H1 (cell line): ENCODE results near the gene CDK10. TPM values are rescaled to one million over a fixed set of nuclear protein-coding genes. Genes with fewer than 3 reads are reported as not detected.

Experiments used
- CTCF ChIA-PET: fragments of 300-600 bp; sonication (Branson Sonifier 250); formaldehyde crosslinking; loops from one replicate; lab custom pipeline; 2021; ENCODE audit not compliant: partially characterized antibody; lab: Charles Lee
- POLR2A ChIA-PET: fragments of 300-600 bp; sonication (Branson Sonifier 250); formaldehyde crosslinking; loops from one replicate; lab custom pipeline; 2021; ENCODE audit warnings: inconsistent platforms; ENCODE audit not compliant: partially characterized antibody; lab: Charles Lee
- DNase-seq, 2 experiments: peaks; one replicate each; pipeline versions ENCODE4 v3.0.0 to v3.0.0-alpha.2; 2010 to 2022; ENCODE audit warnings: low spot score in 2 of 2, low read depth in 1 of 2, mixed read lengths in 1 of 2
- FAIRE-seq: peaks from 2 replicates; lab custom pipeline; 2011; peaks lifted over from hg19 to GRCh38; lab: Jason Lieb, UNC
- H2AFZ ChIP-seq: 2 replicates; pipeline ENCODE4 v1.8.1; 2012; ENCODE audit warnings: low read length, inconsistent platforms
- H2AK5ac ChIP-seq: 2 replicates; pipeline ENCODE4 v1.6.1; 2013; ENCODE audit warnings: low read depth, low read length
- H2BK120ac ChIP-seq: replicated peaks from 2 replicates; pipeline ENCODE3; 2013; ENCODE audit warnings: low read depth, low read length, inconsistent platforms
- H2BK12ac ChIP-seq: 2 replicates; pipeline ENCODE4 v1.6.1; 2013; ENCODE audit warnings: low read depth, low read length
- H2BK15ac ChIP-seq: 2 replicates; pipeline ENCODE4 v1.6.1; 2013; ENCODE audit warnings: low read length
- H2BK20ac ChIP-seq: 2 replicates; pipeline ENCODE4 v1.6.1; 2013; ENCODE audit warnings: low read length
- H2BK5ac ChIP-seq: 2 replicates; pipeline ENCODE4 v1.6.1; 2013; ENCODE audit warnings: low read depth, low read length
- H3K14ac ChIP-seq: 2 replicates; pipeline ENCODE4 v1.6.1; 2013; ENCODE audit warnings: inconsistent platforms; ENCODE audit not compliant: insufficient read length
- H3K18ac ChIP-seq: 2 replicates; pipeline ENCODE4 v1.6.1; 2013; ENCODE audit warnings: low read length; ENCODE audit errors: extremely low read depth
- H3K23ac ChIP-seq: 2 replicates; pipeline ENCODE4 v1.6.1; 2013; ENCODE audit warnings: inconsistent platforms; ENCODE audit not compliant: insufficient read length
- H3K23me2 ChIP-seq: 2 replicates; pipeline ENCODE4 v1.6.1; 2013; ENCODE audit warnings: low read depth, low read length
- H3K27ac ChIP-seq: 2 replicates; pipeline ENCODE4 v1.6.1; 2011; ENCODE audit warnings: low read depth, low read length, inconsistent platforms
- H3K27me3 ChIP-seq, 4 experiments: replicated peaks in 1 of 4; 1 replicate in 1 of 4; 2 replicates in 3 of 4; pipeline versions ENCODE4 v1.6.1 to v1.8.1; 2011 to 2013; ENCODE audit warnings: low read length in 3 of 4, mild to moderate bottlenecking in 3 of 4, inconsistent platforms in 2 of 4, mixed read lengths in 2 of 4, moderate library complexity in 1 of 4; ENCODE audit not compliant: control insufficient read depth in 3 of 4, insufficient read depth in 3 of 4; ENCODE audit errors: extremely low read depth in 1 of 4
- H3K36me3 ChIP-seq, 4 experiments: 2 replicates each; pipeline versions ENCODE4 v1.6.1 to v1.8.1; 2011 to 2013; ENCODE audit warnings: mild to moderate bottlenecking in 4 of 4, low read length in 3 of 4, moderate library complexity in 2 of 4, control low read depth in 1 of 4, inconsistent platforms in 1 of 4; ENCODE audit not compliant: insufficient read depth in 4 of 4, control insufficient read depth in 2 of 4
- H3K4ac ChIP-seq: replicated peaks from 2 replicates; pipeline ENCODE3; 2013; ENCODE audit warnings: low read length, low read depth, mixed read lengths, inconsistent platforms; ENCODE audit not compliant: insufficient read length
- H3K4me1 ChIP-seq, 4 experiments: replicated peaks in 1 of 4; 1 replicate in 1 of 4; 2 replicates in 3 of 4; pipeline versions ENCODE4 v1.6.1 to v1.8.1; 2011 to 2013; ENCODE audit warnings: low read length in 3 of 4, inconsistent platforms in 2 of 4, mixed read lengths in 1 of 4; ENCODE audit not compliant: insufficient read depth in 4 of 4, control insufficient read depth in 3 of 4
- H3K4me2 ChIP-seq, 2 experiments: 2 replicates each; pipeline versions ENCODE4 v1.6.1 to v1.8.1; 2011 to 2013; ENCODE audit warnings: low read depth in 2 of 2, low read length in 2 of 2, control low read depth in 1 of 2, inconsistent platforms in 1 of 2, mild to moderate bottlenecking in 1 of 2; ENCODE audit not compliant: insufficient read depth in 1 of 2
- H3K4me3 ChIP-seq, 4 experiments: fragments of 200-600, 300-600 bp in 1 of 4; sonication (generic), shearing (Covaris generic), sonication (Bioruptor Twin) in 1 of 4; 2 replicates each; pipeline versions ENCODE4 v1.5.1 to v1.8.1; 2011 to 2016; ENCODE audit warnings: low read length in 4 of 4, low read depth in 3 of 4, control low read depth in 2 of 4, inconsistent platforms in 2 of 4, mild to moderate bottlenecking in 2 of 4, mixed read lengths in 1 of 4, moderate library complexity in 1 of 4; ENCODE audit not compliant: insufficient read depth in 2 of 4; ENCODE audit errors: extremely low read depth in 1 of 4
- H3K56ac ChIP-seq: replicated peaks from 2 replicates; pipeline ENCODE3; 2013; ENCODE audit warnings: low read depth, mild to moderate bottlenecking, mixed read lengths, low read length, inconsistent platforms; ENCODE audit not compliant: insufficient read length
- H3K79me1 ChIP-seq: 2 replicates; pipeline ENCODE4 v1.6.1; 2013; ENCODE audit warnings: low read depth, low read length, control low read depth
- H3K79me2 ChIP-seq, 2 experiments: 2 replicates each; pipeline versions ENCODE4 v1.6.1 to v1.8.1; 2012 to 2013; ENCODE audit warnings: low read length in 2 of 2, mild to moderate bottlenecking in 2 of 2, inconsistent platforms in 1 of 2; ENCODE audit not compliant: insufficient read depth in 2 of 2, control insufficient read depth in 1 of 2
- H3K9ac ChIP-seq, 4 experiments: replicated peaks in 1 of 4; 1 replicate in 1 of 4; 2 replicates in 3 of 4; pipeline versions ENCODE4 v1.6.1 to v1.8.1; 2011 to 2013; ENCODE audit warnings: low read depth in 3 of 4, low read length in 3 of 4, control low read depth in 2 of 4, mild to moderate bottlenecking in 2 of 4, moderate library complexity in 2 of 4, inconsistent platforms in 1 of 4; ENCODE audit errors: extremely low read depth in 1 of 4
- H3K9me3 ChIP-seq, 2 experiments: 2 replicates each; pipeline versions ENCODE4 v1.6.1 to v1.8.1; 2012 to 2013; ENCODE audit warnings: mild to moderate bottlenecking in 2 of 2, moderate library complexity in 2 of 2, control low read depth in 1 of 2, inconsistent platforms in 1 of 2, low read depth in 1 of 2, low read length in 1 of 2, mixed read lengths in 1 of 2; ENCODE audit not compliant: insufficient read depth in 2 of 2
- H4K20me1 ChIP-seq, 2 experiments: replicated peaks in 1 of 2; 2 replicates each; pipeline versions ENCODE3 to v1.8.1; 2011 to 2013; ENCODE audit warnings: inconsistent platforms in 2 of 2, low read length in 2 of 2, mild to moderate bottlenecking in 1 of 2; ENCODE audit not compliant: insufficient read depth in 2 of 2, control insufficient read depth in 1 of 2
- H4K5ac ChIP-seq: 2 replicates; pipeline ENCODE4 v1.6.1; 2013; ENCODE audit warnings: low read length, low read depth, mixed read lengths, inconsistent platforms; ENCODE audit not compliant: insufficient read length
- H4K8ac ChIP-seq: 2 replicates; pipeline ENCODE4 v1.8.0; 2013; ENCODE audit warnings: mild to moderate bottlenecking, moderate library complexity, low read length, inconsistent platforms; ENCODE audit not compliant: insufficient read depth; ENCODE audit errors: extremely low read depth
- H4K91ac ChIP-seq: replicated peaks from 2 replicates; pipeline ENCODE3; 2013; ENCODE audit warnings: low read length, mixed read lengths, inconsistent platforms; ENCODE audit not compliant: insufficient read length
- CBX5 ChIP-seq: fragments of 300-800, 300-1000 bp; sonication (generic); IDR thresholded peaks from 2 replicates; pipeline ENCODE4 v1.7.1; 2016; ENCODE audit warnings: antibody characterized with exemption, low read length, low read depth
- CHD2 ChIP-seq: IDR thresholded peaks from 2 replicates; pipeline ENCODE4 v1.6.1; 2012; ENCODE audit warnings: low read length, improper control_type of control experiment
- EGR1 ChIP-seq: IDR thresholded peaks from 2 replicates; pipeline ENCODE4 v1.6.1; 2011; ENCODE audit warnings: low read depth, low read length, borderline replicate concordance
- EP300 ChIP-seq, 2 experiments: IDR thresholded peaks; 1 replicate in 1 of 2; 2 replicates in 1 of 2; pipeline ENCODE4 v1.6.1; 2011 to 2012; ENCODE audit warnings: low read depth in 2 of 2, low read length in 2 of 2, mild to moderate bottlenecking in 2 of 2, borderline replicate concordance in 1 of 2, inconsistent platforms in 1 of 2, moderate library complexity in 1 of 2
- FOSL1 ChIP-seq: IDR thresholded peaks from 2 replicates; pipeline ENCODE4 v1.6.1; 2011; ENCODE audit warnings: mild to moderate bottlenecking, low read depth, low read length, moderate library complexity; ENCODE audit not compliant: insufficient read depth
- GABPA ChIP-seq: IDR thresholded peaks from 2 replicates; pipeline ENCODE4 v1.6.1; 2011; ENCODE audit warnings: mild to moderate bottlenecking, low read length, moderate library complexity, borderline replicate concordance; ENCODE audit not compliant: insufficient read depth
- HDAC2 ChIP-seq, 2 experiments: fragments of 300-600 bp in 1 of 2; sonication (generic) in 1 of 2; IDR thresholded peaks; 2 replicates each; pipeline ENCODE4 v1.6.1; 2011 to 2012; ENCODE audit warnings: low read depth in 2 of 2, low read length in 2 of 2, mild to moderate bottlenecking in 2 of 2, moderate library complexity in 2 of 2, borderline replicate concordance in 1 of 2, inconsistent platforms in 1 of 2
- KDM4A ChIP-seq: IDR thresholded peaks from one replicate; pipeline ENCODE4 v1.7.1; 2012; ENCODE audit warnings: low read depth, mild to moderate bottlenecking, moderate library complexity, low read length, inconsistent platforms; ENCODE audit not compliant: severe bottlenecking
- KDM5A ChIP-seq: fragments of 200-600 bp; IDR thresholded peaks from 2 replicates; pipeline ENCODE4 v1.7.1; 2012; ENCODE audit warnings: mild to moderate bottlenecking, low read length, inconsistent platforms, mixed read lengths
- SIN3A ChIP-seq, 2 experiments: IDR thresholded peaks in 1 of 2; conservative IDR thresholded peaks in 1 of 2; 2 replicates each; pipeline ENCODE4 v1.6.1; 2011 to 2012; ENCODE audit warnings: low read length in 2 of 2, improper control_type of control experiment in 1 of 2, low read depth in 1 of 2, mild to moderate bottlenecking in 1 of 2
- SIRT6 ChIP-seq: IDR thresholded peaks from one replicate; pipeline ENCODE4 v1.7.1; 2012; ENCODE audit warnings: low read length, inconsistent platforms
- WGBS, 2 experiments: shearing (Covaris generic) in 1 of 2; methylation state at CpG; one replicate each; pipeline versions ENCODE4 v1.1.6 to v1.1.7; 2013 to 2015; ENCODE audit warnings: low lambda C conversion rate in 2 of 2, mixed read lengths in 2 of 2, inconsistent platforms in 1 of 2, low coverage in 1 of 2, missing lambda C conversion rate in 1 of 2; ENCODE audit not compliant: insufficient replicate concordance in 2 of 2, insufficient coverage in 1 of 2, insufficient read length in 1 of 2; ENCODE audit errors: extremely low coverage in 1 of 2, missing lambda C conversion rate in 1 of 2; 5-methylcytosine and 5-hydroxymethylcytosine counted together
- polyA plus RNA-seq, 7 experiments: library from polyadenylated mRNA; depleted of rRNA in 3 of 7; stranded (reverse) in 5 of 7; unstranded in 2 of 7; fragments of >200 nt in 5 of 7; fragments of 200-250 nt in 2 of 7; gene quantifications; 1 replicate in 5 of 7; 2 replicates in 1 of 7; 4 replicates in 1 of 7; pipeline versions ENCODE4 v1.2.1 to v1.2.3, GENCODE V29; 2011 to 2013; ENCODE audit warnings: missing spikeins in 2 of 7, mixed read lengths in 2 of 7
- total RNA-seq: library from RNA; stranded (reverse); fragmentation: NEBNext Ultra II Directional; extraction: Animal tissue kit (Norgen Biotek cat#: 25700); gene quantifications from 2 replicates; pipeline ENCODE4 v1.2.1, GENCODE V29; 2021

CDK10 gene
- total and polyA plus RNA-seq, 2 of the 8 experiments (the other 6 are each of a cell fraction or from before 2014, with no cell fraction given), result 49.5 to 83.9 TPM

GRCh38 chr16:89646270-89646669 is 40.2 kb upstream of the CDK10 start:
- no peak for TF ChIP-seq FOSL1
- no peak for TF ChIP-seq EGR1
- TF ChIP-seq KDM4A, result no peak
- TF ChIP-seq KDM5A, result no peak
- TF ChIP-seq EP300 (IDR thresholded peaks at IDR 0.05; ENCODE audit: borderline replicate concordance in 1 of 2, low read depth in 2 of 2, low read length in 2 of 2), result no peak
- TF ChIP-seq GABPA, result no peak
- no peak for TF ChIP-seq SIRT6
- TF ChIP-seq SIN3A (conservative IDR thresholded peaks at IDR 0.05 in 1 of 2, IDR thresholded peaks at IDR 0.05 in 1 of 2; ENCODE audit: low read depth in 1 of 2, low read length in 2 of 2), result no peak
- TF ChIP-seq HDAC2 (IDR thresholded peaks at IDR 0.05; ENCODE audit: borderline replicate concordance in 1 of 2, low read depth in 2 of 2, low read length in 2 of 2), result no peak
- TF ChIP-seq CHD2, result no peak
- TF ChIP-seq CBX5, result no peak
- TF ChIP-seq, all 59 proteins: peak for 0
- Histone ChIP-seq H3K4me3 (no peak overlapping the region), H4K5ac (no peak overlapping the region), H4K8ac (no peak overlapping the region), H2AK5ac (no peak overlapping the region), H4K91ac (no peak overlapping the region), H3K27me3 (no peaks in the 10 kb centered on the region), H2BK5ac (no peak overlapping the region), H2BK20ac (no peak overlapping the region), H3K4me1 (no peaks in the 10 kb centered on the region), H3K56ac (no peak overlapping the region), H2BK12ac (no peak overlapping the region), H3K4ac (no peak overlapping the region), H3K9me3 (no peaks in the 10 kb centered on the region), H2AFZ (no peak overlapping the region), H3K9ac (no peak overlapping the region), H2BK15ac (no peak overlapping the region), H3K79me1 (no peaks in the 10 kb centered on the region), H3K79me2 (no peaks in the 10 kb centered on the region), H3K14ac (no peak overlapping the region), H4K20me1 (peaks cover 0 to 13% of the 10 kb centered on the region in 2 experiments), H3K18ac (no peak overlapping the region), H3K27ac (no peak overlapping the region), H2BK120ac (no peak overlapping the region), H3K23me2 (no peaks in the 10 kb centered on the region), H3K23ac (no peak overlapping the region), H3K36me3 (peaks cover 10 to 23% (median 20%) of the 10 kb centered on the region in 4 experiments; a peak in 7 of 8 replicates), H3K4me2 (no peak overlapping the region)
- POLR2A ChIA-PET, result no interaction called here
- DNase-seq, result no peak
- 91% methylated on average over 21 of the region's 22 CpGs; no CpG with 5 or more reads in 1 of the 2 experiments for WGBS, 2 experiments
- no peak for FAIRE-seq
- CTCF ChIA-PET, result interaction anchor here (1.7 kb wide), 1 partner anchor 9 kb away, joined by 6 read pairs; no protein-coding TSS in a partner anchor
